Middle frontal gyrus (tissue), 1 donor: Measurements from ENCODE around the gene COX6A2.
"Not testable (repeated sequence)": the region's sequence is repeated elsewhere in the genome, so short reads cannot be mapped to it uniquely, and the experiment has no call there.

Experiments
- DNase-seq: peaks from one replicate; pipeline ENCODE4 v3.0.0-alpha.2; 2015; ENCODE audit warnings: low spot score; ENCODE audit errors: extremely low spot score

Gene COX6A2

DNA sequence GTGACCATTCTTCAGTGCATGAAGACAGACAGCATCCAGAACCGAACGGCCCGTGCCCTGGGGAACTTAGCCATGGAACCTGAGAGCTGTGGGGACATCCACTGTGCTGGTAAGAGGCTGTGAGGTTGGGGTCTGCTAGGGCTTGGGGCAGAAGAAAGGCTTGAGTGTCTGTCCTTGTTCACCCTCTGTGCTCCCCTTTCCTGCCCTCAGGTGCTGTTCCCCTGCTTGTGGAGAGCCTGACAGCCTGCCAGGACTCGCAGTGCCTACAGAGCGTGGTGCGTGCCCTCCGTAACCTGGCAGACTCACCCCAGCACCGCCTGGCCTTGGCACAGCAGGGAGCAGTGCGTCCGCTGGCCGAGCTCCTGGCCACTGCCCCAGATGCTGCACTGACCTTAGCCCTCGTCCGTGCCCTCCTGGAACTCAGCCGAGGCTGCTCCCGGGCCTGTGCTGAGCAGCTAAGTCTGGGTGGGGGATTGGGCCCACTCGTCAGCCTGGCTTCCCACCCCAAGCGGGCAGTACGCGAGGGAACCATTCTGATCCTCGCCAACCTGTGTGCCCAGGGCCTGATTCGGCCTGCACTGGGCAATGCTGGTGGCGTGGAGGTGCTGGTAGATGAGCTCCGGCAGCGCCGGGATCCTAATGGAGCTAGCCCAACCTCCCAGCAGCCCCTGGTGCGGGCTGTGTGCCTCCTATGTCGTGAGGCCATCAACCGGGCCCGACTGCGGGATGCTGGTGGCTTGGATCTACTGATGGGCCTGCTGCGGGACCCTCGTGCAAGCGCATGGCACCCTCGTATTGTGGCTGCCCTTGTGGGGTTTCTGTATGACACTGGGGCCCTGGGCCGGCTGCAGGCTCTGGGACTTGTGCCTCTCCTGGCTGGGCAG, 34.0 kb upstream of the COX6A2 start:
- DNase-seq, result no peak

DNA sequence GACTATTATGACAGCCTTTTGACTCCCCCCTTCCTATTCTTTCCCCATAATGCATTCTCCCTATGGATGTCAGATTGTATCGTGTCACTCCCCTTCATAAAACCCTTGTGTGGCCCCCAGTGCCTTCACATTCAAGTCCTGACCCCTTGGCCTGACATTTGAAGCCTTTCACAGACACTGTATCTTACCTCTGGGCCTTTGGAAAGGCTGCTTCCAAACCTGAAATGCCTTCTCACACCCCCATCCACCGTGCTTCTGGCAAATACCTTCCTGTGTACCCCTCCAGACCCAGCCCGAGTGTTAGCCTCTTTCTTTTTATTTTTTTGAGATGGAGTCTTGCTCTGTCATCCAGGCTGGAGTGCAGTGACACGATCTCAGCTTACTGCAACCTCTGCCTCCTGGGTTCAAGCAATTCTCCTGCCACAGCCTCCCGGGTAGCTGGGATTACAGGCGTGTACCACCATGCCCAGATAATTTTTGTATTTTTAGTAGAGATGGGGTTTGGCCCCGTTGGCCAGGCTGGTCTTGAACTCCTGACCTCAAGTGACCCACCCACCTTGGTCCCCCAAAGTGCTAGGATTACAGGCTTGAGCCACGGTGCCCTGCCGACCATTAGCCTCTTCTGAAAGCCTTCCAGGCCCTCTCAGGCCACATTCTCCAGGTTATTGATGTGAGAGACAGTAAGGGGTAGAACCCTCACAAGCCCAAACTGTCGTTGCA, 33.2 kb upstream of the COX6A2 start:
- no peak for DNase-seq

DNA sequence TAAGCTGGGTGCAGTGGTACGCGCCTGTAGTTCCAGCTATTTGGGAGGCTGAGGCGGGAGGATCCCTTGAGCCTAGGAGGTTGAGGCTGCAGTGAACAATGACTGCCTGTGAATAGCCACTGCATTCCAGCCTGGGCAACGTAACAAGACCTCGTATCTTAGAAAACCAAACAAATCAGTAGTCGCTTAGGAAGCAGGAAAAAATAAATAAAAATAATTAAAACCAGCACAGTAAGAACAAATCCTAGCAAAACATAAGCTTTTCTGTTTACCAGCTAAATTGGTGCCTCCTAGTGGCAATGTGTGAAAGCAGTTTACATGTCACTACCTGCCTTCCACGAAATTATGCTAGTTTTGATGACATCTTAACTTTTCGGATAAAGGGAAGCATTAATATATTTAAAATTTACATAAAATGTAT, 32.4 kb upstream of the COX6A2 start:
- DNase-seq, result no peak

DNA sequence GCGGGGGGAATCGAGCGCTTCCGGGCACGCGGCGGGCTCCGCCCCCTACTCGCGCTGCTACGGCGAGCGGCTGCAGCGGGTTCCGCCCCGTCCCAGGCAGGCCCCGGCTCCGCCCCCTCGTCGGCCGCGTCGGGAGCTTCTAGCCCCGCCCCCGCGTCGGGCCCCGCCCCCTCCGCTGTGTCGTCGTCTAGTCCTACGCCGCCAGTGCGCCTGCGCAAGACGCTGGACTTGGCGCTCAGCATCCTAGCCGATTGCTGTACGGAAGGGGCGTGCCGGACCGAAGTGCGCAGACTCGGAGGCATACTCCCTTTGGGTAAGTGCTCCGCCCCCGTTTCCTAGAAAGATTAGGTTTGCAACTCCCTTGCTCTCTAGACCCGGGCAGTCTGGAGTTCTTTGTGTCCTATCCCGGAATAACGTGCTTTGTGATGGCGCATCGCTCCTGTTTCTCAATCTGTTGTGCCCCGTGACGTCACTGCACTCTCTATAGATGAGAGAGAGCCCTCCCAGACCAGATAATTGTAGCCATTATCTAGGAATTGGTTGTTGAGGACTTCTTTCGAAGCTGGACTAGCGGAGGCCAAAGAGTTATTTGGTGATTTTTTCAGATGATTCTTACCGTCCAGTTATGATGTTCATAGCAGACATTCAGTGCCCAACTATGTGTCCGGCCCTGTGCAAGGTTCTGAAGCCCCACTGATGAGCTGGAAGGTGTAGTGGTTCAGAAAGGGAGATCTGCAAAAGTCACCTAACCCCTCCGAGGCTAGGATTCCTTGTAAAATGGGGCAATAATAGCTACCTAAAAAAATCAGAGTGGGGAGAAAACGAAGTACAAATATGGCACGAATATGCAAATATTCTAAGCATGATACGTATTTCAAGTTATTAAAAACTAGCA, 31.8 kb upstream of the COX6A2 start:
- peak; percentile 99 for DNase-seq

DNA sequence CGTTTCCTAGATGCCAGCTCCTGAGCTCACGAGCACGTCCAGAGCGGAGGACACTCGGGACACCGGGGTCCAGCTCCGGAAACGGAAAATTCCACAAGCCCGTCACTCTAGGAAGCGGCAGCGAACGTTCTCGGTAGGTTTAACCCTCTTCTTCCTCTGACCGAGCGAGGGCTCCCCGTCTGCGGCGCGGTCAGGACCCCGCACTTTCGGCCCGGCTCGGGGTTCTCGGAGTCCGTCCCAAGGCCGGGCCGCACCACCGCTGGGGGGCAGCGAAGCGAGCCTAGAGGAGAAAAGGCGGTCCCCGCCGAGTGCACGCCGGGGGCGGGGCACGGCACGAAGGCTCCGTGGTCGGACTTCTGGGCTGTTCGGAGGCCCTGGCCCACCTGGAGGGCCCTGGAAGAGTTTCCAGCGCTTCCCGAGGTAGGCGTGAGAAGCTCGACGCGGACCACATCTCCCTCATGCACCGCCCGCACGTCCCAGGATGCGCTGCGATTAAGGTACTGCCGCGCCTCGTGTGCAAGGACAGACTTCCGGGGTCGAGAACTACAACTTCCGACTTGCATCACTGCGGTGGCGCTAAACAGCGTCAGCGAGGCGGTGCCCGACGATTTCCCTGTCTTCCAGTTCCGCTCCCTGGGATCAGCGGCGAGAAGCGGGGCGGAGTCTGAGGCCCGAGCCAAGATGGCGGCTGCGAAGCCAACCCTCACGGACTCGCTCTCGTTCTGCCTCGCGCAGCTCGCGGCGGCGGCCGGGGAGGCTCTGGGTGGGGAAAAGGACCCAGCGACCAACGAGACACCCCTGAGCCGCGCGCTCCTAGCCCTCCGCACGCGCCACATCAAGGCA, 30.9 kb upstream of the COX6A2 start, which contains the start of gene ARMC5:
ARMC5 (plus strand) TSS at position 658 of the 843 bp plus-strand sequence; CDS start at position 682, 24 bp downstream.
- peak; percentile 98 for DNase-seq

DNA sequence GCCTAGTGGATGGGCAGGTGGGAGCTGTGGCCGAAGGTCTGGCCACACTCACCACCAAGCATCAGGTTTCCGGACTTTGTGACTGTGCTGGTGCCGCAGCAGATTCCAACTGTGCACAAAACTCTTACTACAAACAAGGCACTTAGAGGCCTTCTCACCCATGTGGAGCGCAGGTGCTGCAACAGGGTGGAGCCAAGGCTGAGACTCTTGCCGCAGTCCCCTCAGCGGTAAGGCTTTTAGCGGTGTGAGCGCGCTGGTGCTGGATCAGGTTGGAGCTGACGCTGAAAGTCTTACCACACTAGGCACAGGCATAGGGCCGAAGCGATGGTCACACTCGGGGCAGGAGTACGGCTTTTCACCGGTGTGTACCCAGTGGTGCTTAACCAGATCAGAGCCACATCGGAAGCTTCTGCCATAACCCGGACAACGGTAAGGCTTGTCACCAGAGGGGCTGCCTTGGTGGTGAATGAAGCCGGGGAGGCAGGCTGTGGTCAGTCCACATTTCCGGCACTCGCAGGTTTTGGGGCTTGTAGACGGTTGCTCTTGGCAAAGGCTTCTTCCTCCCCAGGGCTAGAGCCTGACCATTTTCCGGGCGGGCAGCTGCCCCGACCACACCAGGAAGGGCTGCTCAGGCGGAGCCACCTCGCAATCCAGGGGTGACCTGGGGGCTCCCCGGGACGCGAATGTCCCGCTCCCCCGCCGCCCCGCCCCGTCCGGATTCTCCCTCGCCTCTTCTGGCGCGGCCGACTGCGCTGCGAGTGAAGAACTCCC, 30.1 kb upstream of the COX6A2 start:
- no peak for DNase-seq

DNA sequence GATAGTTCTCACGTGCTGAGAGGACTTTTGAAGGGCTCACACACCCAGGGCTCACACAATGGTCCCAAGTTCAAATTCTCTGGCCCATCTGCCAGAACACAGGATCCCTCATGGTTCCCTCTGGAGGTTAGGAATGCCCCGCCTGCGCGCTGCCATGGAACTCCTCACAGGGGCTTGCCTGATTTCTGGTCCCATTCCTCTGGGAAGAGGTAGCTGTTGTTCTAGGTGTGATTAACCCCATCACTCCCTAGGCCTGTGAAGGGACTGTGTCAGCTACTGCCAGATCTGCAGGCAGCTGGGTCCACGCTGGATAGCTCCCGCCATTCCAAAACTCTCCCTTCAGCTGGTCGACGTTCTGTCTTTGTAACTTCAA, 28.8 kb upstream of the COX6A2 start:
- no peak for DNase-seq

DNA sequence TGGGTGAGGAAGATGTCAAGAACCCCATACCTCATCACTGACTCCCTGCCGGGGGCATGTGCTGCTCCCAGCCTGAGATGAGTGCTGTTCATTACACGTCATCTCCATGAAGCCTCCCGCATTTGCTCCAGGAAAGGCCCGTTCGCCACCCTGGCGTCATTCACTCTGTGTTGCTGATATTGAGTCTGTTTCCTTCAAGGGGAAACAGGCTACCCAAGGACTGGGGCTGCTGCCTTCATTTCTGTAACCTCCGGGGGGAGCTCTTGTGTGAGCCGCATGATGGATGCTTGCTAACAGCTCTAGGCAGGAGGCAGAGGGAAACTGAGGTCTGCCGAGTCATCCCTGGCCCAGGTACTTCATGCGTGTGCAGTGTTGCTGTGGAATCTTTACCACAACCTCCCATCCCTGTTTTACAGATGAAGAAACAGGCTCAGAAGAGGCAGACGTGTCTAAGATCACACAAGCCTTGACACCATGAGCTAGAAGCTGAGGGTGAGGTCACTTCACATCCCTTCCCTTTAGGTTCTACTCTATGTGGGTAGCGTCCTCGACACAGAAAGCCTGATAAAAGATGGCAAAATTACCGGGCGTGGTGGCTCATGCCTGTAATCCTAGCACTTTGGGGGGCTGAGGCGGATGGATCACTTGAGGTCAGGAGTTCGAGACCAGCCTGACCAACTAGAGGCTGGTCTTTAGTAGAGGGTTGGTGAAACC, 27.6 kb upstream of the COX6A2 start:
- DNase-seq, result no peak

DNA sequence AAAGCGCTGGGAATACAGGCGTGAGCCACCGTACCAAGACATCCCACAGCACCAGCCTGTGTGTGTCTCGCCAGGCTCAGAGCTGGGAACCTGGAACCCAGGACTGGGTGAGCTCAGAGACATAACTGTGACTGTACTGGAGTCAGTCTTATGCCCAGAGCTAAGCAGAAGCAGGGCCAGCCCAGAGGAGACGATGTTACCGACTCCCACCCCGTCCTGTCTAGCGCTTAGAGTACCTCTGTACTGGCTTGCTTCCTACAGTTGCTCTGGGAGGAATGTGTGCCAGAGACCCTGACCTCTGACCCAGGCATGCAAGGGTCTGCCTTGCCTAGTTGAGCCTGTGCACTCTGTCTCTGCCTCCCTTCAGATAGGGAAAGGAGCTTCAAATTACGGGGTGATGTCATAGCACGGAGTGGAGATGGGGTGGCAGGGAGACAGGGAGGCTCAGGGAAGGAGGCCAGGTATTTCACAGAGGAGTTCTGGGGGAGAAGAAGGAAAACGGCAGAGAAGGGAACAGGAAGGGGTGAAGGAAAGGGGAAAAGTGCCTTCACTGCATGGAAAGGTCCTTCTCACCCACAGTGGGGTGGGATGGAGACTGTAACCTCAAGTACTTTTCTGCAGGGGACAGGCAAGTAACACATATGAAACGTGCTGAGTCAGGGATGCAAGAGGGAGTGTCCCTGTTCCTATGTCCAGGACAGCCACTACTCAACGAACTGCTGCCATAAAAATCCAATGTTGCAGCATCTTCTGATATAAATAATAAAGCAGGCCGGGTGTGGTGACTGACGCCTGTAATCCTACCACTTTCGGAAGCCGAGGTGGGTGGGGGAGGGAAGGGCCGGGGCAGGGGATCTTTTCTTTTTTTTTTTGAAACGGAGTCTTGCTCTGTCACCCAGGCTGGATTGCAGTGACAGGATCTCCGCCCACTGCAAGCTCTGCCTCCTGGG, 25.4 kb upstream of the COX6A2 start:
- DNase-seq, result no peak

DNA sequence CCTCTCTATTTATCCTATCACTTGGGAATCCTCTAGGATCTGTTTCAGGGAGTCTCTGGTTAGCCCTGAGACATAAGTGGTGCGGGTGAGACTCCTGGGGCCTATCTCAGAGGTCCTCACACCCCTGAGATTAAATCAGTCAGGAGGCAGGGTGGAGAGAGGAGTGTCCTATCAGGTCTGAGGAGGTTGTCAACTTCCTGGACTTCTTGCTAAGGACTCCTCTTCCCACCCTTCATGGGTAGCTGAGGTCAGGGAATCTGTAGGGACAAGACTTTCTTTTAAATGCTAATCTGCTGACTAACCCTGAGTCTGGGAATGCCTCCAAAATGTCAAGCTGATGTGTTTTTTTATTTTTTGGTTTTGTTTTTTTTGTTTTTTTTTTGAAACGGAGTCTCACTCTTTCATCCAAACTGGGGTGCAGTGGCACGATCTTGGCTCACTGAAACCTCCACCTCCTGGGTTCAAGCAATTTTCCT, 24.5 kb upstream of the COX6A2 start:
- no peak for DNase-seq

DNA sequence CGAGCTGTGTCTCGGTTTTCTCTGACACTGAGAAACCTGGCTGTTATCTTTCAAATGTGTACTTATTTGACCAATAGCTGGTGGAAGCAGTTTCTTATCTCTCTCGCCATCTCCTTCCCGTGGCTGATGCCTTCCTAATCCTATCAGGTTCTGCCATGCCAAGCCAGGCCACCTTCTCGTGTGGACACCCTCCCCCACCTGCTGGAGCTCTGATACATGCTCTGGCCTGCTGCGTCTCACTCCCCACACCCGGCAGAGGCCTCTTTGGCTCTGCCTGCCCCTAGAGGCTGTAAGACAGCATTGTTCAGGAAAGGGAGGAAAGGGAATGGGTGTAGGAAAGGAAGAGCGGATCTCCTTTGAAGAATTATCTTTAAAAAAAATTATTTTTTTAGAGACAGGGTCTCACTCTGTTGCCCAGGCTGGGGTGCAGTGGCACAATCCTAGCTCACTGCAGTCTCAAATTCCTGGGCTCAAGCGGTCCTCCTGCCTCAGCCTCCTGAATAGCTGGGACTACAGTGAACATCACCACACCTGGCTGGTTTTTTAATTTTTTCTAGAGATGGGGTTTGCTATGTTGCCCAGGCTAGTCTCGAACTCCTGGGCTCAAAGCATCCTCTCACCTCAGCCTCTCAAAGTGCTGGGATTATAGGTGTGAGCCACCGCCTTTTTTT, 23.7 kb upstream of the COX6A2 start:
- DNase-seq, result no peak

DNA sequence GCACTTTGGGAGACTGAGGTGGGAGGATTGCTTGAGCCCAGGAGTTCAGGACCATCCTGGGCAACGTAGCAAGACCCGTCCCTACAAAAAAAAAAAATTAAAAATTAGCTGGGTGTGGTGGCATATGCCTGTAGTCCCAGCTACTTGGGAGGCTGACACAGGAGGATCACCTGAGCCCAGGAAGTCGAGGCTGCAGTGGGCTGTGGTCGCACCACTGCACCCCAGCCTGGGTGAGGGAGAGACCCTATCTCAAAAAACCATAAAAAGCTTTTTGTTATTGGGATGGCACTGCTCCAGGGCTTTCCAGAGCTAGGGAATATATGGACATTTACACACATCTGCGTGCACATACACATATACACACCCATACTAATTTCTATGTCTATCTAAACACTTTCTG, 23.0 kb upstream of the COX6A2 start:
- DNase-seq, result no peak

DNA sequence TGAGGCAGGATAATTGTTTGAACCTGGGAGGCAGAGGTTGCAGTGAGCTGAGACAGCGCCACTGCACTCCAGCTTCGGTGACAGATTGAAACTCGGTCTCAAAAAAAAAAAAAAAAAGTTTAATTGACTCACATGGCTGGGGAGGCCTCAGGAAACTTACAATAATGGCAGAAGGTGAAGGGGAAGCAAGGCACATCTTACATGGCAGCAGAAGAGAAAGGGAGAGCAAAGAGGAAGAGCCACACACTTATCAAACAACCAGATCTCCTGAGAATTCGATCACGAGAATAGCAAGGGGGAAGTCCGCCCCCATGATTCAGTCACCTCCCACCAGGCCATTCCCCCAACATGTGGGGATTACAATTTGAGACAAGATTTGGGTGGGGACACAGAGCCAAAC, 17.8 kb upstream of the COX6A2 start:
- not testable (repeated sequence) for DNase-seq

DNA sequence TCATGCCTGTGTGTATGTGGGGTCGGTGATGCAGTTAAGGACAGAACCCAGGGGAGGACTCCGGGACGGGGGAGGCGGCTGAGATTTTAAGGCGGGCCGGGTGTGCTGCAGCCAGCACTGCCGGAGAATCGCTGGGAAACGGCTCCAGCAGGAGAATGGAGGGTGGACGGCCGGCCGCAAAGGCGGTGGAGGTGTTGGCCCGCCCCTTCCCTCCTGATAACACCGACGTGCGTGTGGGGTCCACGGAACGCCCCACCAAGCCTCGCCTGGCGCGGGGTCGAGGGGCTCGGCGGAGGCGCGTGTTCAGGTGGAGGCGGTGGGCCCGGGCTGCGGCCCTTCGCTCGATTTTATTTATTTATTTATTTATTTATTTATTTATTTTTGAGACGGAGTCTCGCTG, 13.8 kb upstream of the COX6A2 start:
- no peak for DNase-seq

DNA sequence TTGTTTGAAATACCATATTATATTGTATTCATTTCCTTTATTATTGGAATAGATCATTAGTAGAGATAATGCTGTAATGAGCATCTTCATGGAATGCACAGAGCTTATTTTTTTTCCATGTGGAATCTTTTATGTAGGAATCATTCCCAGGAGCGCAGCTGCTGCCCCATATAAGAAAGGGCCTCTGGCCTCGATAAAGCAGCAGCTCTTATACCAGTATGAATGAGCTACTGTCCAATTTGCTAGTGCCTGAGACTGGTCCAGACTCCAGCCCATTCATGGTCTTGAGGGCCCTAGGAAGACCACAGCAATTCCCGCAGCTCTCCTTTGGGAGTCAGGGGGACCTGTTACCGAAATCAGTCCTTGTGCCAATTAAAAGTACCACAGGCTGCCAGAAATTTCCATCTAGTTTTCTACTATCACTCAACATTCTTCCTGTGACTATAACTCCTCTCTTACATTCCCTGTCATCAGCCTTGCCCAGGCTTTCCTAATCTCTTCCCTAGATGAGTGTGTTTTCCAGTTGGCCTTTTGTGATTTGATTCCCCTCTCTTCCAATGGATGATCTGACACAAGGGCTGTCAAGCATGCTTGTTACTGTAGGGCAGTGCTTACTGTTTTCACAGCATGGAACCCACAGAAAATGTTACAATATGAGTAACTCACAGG, 12.5 kb upstream of the COX6A2 start:
- DNase-seq, result no peak

DNA sequence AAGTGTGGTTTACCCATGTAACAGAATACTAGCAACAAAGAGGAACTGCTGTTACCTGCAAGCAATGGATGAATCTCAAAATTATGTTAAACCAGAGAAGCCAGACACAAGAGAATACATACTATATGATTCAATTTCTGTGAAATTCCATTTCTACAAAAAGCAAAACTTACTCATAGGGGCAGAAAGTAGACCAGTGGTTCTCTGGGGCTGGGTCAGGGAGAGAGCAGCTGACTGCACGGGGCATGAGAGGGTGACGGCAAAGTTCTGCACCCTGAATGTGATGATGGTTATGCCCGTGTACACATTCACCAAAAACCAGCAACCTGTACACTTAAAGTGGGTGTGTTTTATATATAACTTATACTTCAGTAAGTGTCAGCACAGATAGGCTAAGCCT, 11.4 kb upstream of the COX6A2 start:
- DNase-seq, result no peak

DNA sequence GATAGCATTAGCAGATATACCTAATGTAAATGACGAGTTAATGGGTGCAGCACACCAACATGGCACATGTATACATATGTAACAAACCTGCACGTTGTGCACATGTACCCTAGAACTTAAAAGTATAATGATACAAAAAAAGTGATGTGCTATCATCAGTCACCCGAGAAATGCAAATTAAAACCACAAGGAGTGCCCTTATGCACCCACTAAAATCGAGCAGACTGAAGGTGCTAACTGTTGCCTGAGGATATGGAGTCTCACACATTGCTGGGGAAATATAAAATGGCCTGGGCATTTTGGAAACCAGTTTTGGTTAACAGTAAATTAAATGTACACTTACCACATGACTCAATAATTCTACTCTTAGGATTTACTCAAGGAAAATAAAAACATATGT, 10.9 kb upstream of the COX6A2 start:
- not testable (repeated sequence) for DNase-seq
